HG03439 (cell line): Measurements from ENCODE around the gene ZC3H18.
"Not testable (repeated sequence)": the region's sequence is repeated elsewhere in the genome, so short reads cannot be mapped to it uniquely, and the experiment has no call there.

Source experiments
- ATAC-seq: cut with Tn5 transposase; IDR thresholded peaks from one replicate; pipeline ENCODE4 v1.9.1; 2021; ENCODE audit warnings: mild to moderate bottlenecking, moderate library complexity; ENCODE audit not compliant: unreplicated experiment

ZC3H18 gene

DNA sequence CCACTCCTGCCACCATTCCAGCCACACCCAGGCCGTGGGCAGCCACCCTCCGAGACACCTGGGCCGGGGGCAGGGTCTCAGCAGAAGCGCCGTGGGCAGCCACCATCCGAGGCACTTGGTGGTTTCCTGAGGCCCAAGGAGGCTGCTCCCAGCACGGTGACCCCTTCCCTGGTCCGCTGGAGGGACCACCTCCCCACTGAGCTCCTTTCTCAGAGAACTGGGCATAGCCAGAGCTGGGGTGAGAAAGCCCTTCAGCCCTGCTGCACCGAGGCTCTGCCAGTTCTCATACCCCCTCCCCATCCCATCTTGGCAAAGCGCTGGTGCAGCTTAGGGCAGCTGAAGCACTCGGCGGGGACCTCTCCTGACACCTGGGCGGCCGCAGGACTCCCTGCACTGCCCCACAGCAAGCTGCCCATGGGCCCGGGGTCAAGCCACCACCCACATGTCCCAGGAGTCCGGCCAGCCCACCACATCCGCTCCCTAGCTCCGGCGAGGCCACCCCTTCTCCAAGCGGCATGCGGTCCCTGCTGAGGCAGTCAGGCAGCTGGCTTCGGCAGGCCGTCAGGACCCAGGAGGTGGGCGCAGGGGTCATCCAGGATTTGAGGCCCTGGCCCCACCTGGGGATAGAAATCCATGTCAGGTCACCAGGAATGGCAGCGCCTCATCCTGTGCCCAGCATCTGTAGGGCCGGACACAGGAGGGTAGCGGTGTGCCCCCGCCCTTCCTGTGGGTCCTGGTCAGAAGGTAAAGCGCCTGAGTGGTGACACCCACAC is 82.0 kb downstream of the ZC3H18 start:
- no peak for ATAC-seq

DNA sequence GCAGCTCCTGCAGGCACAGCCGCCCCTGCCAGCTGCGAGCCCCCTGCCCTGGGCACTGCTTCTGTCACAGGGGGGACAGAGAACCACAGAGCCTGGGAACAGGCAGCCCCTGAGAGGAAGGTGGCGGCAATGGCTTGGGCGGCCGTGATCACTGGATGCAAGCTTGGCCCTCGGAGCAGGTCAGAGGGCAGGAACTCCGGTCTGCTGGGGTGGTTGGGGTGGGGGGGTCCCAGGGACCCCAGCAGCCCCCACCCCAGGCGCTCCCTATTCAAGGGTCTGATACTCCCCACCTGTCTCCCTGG is 82.5 kb downstream of the ZC3H18 start:
- ATAC-seq, result no peak

DNA sequence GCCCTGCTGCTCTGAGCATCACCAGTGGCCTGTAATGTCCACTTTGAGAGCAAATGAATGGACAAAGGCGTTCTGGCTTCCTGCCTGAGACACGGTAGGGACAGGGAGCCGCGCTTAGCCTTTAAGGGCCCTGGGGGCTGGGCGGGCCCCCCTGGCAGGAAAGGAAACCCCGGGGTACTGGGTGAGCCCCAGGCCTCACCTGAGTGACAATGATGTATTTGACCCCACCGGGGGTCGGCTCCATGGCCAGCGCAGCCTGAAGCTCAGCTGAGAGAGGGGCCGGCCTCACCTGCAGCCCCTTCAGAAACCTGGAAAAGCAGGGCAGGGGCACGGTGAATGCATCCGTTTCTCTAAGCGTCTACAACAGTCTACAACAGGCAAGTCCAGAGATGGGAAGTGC is 82.9 kb downstream of the ZC3H18 start:
- ATAC-seq, result no peak

DNA sequence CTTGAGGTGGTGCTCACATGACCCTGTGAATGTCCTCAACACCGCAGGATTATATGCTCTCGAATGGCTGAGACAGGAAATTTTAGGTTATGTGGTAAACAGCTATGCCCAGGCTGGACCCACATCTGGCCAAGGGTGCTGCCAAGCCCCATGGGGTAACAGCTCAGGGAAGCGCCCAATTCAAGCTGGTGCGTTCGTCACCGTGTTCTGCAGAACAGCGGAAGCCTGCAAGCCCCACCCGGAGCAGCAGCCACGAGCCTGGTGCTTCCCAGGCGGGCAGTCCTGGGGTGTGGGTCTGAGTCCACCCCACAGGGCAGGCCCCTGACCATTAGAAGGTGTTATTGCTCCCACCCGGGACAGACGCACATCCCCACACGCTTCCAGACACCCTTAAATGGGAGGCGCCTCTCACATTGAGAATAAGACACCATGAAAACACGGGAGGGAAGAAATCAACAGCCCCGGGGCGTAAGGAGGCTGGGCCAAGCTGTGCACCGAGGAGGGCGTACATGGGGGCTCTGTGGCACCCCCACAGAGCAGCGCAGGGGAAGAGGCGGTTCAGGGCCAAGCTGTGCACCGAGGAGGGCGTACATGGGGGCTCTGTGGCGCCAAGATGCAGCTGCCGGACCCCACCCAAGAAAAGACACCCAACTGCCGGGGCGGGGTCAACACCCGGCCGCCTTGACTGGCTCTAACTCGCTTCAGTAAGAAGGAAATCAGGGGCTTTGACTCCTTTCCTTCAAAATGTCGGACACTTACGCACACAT is 83.6 kb downstream of the ZC3H18 start:
- no peak for ATAC-seq

DNA sequence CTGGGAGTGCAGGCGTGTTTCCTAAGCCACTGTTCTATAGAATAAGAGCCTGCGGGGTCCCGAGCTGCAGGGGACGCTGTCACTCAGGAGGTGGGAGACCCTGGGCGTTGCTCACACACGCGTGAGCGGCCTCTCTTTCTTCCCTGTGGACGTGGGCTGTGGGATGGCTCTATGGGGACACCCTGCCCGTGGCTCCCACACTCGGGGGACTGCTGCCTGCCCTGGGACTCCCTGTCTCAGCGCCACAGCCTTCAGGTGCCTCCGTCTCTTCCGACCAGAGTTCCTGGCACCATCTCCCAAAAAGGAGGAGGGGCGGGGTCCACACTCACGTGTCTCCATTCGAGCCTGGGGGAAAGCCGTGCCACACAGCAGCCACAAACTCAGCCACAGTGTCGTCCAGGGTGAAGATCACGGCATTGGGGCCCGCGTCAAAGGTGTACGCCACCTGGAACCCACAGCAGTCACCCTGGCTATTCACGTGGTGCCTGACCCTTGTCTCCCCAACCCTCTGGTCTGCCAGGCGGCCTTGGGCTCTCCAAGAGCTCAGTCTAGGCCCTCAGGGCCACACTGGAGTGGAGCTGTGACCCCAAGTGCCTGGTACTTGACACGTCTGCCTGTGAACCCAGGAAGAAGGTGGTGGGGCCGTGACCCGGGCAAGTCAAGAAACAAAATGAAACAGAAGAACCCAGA is 84.3 kb downstream of the ZC3H18 start:
- ATAC-seq, result no peak

DNA sequence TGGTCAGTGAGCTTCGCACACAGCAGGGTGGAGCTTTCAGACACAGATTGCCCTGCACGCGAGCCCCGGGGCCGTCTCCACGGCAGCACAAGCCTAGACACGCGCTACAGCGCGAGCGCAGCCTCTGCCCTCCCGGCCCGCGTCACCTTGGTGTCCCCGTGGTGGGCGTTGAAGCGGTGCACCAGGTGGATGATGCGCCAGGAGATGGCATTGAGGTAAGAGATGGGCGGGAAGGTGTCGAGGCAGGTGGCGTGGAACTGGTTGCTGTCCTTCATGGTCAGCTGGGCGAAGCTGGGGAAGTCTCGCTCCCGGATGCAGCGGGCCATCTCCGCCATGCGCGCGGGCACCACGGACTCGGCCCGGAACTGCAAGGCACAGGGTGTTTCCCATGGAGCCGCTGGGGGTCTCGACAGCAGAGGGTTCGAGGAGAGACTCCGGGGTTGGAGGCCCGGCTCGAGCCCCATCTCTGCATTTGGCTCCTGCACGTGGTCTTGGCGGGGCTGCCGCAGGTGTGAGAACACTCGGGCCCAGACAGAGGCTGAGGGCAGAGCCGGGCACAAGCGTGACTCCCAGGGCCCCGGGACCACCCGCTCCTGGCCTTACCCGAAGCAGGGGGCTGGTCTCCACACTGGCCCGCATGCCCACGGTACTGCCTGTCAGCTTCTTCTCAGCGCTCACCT is 85.0 kb downstream of the ZC3H18 start:
- ATAC-seq, result no peak

DNA sequence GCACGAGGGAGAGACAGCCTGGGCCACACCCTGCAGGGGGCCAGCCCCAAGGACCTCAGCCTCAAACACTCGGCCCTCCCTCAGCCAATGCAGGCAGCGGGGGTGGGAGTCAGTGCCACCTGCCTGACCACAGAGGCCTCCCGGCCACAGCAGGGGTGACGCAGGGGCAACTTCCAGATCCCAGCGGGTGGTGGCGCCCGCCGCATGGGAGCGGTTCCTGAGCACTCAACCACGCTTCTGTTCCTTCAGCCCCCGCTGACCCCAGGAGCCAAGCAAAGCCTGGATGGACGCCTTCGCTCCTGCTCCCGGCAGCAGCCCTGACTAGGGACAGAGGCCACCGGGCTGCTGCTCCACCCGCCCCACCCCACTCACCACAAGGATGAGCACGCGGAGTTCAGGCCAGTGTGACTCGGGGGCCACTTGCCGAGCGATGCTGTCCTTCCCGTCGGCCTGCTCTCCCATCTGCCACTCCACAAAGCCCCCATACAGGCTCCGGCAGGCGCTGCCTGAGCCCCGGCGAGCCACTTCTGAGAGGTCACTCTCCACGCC is 85.6 kb downstream of the ZC3H18 start:
- no peak for ATAC-seq

DNA sequence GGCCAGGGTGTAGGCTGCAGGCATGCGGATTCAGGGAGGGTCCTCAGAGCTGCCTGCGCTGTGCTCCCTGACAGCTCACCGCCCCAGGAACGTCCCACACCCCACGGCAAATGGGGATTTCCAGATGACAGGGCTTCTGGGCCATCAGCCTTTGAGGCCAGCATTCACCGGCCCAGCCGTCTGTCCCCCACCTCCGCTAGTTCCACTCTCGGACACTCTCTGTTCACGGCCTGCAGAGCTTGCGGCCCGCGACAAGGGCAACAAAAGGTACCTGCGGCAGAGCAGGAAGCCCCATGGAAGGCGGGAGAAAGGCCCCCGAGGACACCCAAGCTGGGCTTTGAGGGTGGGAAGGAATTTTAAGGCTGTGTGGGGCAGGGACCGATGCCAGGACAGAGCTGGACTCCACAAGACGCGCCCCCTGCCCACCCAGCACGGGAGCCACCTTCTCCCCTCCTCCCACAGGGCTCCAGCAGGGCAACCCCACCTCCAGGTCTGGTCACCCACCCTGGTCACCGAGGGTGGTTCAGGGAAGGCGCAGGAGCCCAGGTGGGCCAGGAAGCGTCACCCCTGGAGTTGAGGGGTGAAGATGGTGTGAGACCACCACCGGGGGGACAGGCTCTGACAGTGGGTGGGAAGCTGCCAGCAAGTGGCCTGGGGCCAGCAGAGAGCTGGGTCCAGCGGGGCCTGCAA is 86.2 kb downstream of the ZC3H18 start:
- no peak for ATAC-seq

DNA sequence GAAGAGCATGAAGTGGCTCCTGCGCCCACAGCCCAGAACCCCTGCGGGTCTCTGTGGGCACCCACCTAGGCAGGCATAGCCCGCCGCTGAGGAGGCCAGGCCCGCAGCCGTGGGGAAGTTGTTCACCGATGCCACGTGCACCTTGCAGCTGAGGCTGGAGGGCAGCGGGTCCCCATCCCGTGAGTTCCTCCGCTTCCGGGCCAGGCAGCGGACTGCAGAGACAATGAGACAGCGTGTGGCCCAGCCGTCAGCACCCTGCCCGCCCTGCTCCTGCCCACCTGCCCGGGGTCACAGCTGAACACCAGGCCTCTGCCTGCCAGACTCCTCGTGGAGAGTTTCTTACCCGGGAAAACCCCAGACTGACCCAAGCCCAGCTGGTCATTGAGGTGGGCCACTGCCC is 87.2 kb downstream of the ZC3H18 start:
- ATAC-seq, result no peak

DNA sequence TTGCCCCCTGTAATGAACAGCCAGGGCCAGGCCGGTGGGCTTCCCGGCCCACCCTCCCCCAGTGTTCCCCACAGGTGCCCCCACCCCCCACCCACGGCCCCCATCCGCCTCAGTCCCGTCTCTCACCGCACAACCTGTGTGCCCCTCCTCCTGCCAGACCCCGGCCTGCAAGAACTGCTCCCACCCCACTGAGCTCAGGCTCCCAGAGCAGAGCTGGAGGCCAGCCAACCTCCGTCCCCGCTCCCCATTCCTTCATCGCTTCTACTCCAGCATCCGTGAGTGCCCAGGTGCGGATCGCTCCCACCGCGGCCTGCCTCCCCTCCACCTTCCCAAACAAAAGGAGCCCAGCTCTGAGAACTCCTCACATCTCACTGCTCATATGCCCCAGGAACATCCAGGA is 88.5 kb downstream of the ZC3H18 start:
- no peak for ATAC-seq

DNA sequence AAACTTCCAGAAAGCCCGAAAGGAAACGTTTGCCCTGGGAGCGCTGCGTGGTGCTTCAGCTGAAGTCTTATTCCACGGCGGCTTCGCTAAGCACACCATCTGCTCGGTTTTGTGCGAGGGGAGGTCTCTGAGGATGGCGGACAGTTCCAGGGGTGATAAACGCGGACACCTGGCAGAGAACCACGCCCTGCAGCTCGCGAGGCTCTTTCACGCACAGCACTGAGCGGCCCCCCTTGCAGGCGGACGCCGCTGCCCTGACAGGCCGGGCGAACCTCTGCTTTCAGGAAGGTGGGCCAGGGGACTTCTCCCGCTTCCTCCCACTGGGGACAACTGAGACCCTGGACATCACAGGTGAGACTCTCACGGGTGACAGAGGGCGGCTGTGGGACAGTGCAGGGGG is 89.0 kb downstream of the ZC3H18 start:
- ATAC-seq, result no peak

DNA sequence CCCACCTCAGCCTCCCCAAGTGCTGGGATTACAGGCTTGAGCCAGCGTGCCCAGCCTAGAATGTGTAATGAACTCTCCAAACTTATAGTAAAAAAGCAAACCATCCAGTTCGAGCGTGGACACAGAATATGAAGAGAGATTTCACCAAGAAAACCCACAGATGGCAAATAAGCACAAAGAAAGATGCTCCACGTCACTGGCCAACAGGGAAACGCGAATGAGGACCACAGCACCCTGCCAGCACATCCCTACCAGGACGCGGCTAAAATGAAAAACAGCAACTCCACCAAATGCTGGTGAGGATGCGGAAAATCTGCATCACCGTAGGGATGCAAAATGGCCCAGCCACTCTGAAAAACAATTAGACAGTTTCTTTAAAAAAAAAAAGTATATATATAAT is 91.3 kb downstream of the ZC3H18 start:
- ATAC-seq, result no peak

DNA sequence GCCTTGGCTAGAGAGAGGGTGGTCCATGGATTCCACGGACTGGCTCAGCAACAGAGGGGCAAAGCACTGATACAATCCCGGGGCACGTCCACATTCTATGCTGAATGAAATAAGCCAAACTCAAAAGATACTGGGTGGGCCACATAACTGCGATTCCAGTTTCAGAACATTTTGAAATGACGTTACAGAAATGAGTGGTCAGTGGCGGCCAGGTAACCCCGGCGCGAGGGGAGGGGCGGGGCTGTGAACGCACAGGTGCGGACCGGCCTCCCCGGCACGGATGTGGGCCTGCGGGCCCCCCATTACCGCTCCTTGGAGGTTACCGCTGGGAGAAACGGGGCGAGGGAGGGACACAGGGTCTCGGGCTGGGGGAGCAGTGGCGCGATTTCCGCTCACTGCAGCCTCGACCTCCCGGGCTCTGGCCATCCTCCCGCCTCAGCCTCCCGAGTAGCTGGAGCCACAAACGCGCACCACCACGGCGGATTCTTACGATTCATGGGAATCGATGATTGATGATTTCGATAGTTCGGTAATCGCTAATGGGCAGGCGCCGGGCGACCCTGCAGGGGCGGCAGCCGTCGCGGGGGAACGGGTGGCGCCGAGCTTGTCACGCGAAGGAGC is 92.1 kb downstream of the ZC3H18 start:
- ATAC-seq, result no peak

DNA sequence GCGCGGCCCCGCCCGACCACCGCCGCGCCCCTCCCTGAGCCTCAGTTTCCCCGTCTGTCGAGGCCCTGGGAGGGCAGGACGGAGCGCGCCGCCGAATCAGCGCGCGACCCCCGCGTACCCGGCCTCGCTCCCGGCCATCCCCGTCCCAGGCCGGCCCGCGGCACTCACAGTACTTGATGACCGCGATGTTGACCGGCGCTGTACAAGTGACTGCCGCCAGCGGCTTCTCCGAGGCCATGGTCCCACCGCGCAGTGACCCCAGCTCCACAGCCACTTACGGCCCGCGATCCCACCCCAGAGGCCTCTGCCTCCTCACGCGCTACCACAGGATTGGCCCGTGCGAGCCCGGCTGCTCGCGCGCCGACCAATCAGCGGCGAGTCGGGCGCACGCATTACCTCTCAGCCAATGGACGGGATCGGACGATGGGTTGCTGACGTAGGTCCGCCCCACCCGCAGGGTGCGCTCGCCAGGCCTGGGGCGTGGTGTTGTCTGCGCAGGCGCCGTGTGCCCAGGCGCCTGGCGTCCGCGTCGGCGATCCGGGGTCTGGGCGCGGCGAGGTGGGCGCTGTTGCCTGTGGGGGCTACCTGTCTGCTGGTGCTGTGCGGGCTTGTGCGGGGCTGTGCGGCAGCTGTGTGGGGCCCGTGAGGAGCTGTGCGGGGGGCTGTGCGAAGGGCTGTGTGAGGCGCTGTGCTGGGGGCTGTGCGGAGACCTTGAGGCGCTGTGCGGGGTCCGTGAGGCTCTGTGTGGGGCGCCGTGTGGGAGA is 92.8 kb downstream of the ZC3H18 start, which contains the start of gene MVD:
MVD (minus strand) TSS at position 249 of the 764 bp plus-strand sequence; CDS start at position 238, 11 bp downstream.
- peak; percentile 93 for ATAC-seq

DNA sequence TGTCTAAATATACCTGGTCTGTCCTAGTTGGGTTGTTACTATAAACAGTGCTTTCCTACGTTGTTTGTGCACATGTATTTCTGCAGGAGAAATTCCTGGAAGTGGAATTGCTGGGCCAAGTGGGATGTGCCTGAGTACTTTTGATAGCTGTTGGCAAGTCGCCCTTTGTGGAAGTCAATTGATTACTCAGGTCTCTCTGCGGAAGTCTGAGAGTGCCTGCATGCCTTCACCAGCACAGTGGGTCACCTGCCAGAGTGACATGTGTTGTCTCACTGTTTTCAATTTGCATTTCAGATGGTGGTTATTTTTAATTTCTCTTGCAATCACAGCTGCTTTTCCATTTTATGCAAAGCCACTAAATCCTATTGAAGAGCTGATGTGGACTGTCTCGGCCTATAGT is 94.9 kb downstream of the ZC3H18 start:
- no peak for ATAC-seq

DNA sequence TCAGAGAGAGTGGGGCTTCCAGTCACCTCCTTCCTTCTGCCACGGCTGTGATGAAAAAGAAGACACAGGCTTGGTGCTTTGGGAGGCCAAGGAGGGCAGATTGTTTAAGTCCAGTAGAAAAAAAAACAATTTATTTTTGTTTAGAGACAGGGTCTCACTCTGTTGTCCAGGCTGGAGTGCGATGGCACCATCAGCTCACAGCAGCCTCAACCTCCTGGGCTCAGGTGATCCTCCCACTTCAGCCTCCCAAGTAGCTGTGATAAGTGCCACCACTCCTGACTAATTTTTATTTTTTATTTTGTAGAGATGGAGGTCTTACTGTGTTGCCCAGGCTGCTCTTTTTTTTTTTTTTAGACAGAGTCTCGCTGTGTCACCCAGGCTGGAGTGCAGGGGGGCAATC is 95.4 kb downstream of the ZC3H18 start:
- ATAC-seq, result no peak

DNA sequence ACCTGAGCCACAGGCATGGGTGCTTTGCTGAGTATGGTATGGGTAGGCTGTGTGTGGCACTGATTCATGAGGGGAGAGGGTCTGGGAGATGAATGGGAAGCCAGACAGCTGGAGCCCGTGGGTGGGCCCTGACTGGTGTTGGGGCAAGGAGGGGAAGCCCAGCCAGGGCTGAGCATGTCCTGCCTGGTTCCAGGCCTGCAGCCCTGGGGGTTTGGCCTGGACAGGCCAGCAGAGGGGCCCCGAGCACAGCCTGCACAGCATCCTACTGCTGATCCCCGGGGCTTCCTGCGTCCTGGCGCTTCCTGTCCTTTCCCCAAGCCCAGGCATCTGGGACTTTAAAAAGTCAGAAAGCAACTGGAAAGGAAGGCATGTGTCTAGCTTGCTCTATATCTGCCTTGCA is 97.3 kb downstream of the ZC3H18 start:
- no peak for ATAC-seq

DNA sequence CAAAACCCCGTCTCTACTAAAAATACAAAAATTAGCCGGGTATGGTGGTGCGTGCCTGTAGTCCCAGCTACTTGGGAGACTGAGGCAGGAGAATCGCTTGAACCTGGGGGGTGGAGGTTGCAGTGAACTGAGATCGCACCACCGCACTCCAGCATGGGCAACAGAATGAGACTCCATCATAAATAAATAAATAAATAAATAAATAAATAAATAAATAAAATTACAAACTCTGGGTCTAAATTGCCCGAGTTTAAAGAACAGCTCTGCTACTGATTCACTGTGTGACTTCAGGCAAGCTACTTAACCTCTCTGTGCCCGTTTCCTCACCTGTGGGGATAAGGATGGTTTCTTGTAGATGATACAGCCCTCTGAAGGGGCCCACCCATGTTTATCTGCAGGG is 99.3 kb downstream of the ZC3H18 start:
- ATAC-seq, result not testable (repeated sequence)

DNA sequence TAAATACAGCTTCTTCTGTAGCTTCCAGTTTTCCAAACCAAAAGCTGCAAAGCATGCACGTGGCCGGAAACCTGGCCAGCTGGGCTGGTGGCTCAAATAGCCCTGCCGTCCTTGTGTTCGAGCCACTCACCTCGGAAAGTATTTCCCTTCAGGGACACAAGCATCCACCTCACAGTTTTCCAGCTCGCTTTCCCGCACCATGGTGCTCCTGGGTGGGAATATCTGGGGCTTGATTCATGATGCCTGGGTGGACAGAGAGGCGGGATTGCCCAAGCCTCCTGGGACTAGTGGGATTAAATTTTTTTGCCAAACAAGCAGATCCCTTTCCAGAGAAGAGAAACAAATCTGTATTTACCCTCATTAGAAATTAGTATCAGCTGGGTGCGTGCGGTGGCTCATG is 99.8 kb downstream of the ZC3H18 start:
- ATAC-seq, result no peak
